Measurements from ENCODE around the gene FOSB. TPM values are rescaled to one million over a fixed set of nuclear protein-coding genes. Genes with fewer than 3 reads are reported as not detected.
A peak's percentile ranks its signal among the peaks of the same experiment; 100 is the strongest.

The FOSB gene
- total and polyA plus RNA-seq, 9 of the 15 experiments (the other 6 are each of a cell fraction or from before 2014, with no cell fraction given), result 0.11 to 2.7 (median 0.73) TPM

- TF ChIP-seq MYC (IDR thresholded peaks at IDR 0.05; ENCODE audit: low read depth, low read length) (0 out of 2 replicates have a peak, but pooled peaks have one; percentile 48), MYC (CRISPR knock-in tag; IDR thresholded peaks at IDR 0.05; ENCODE audit: borderline replicate concordance, low read depth) (no peak), TEAD4 (IDR thresholded peaks at IDR 0.05; ENCODE audit: low read length) (peak; percentile 23; the same call in 1 of the 2 replicates), TEAD4 (CRISPR knock-in tag; IDR thresholded peaks at IDR 0.05; ENCODE audit: borderline replicate concordance) (no peak), TFAP4 (CRISPR knock-in tag; IDR thresholded peaks at IDR 0.05; ENCODE audit: borderline replicate concordance) (peak; percentile 49; the same call in 1 of the 2 replicates), BCL6 (CRISPR knock-in tag; IDR thresholded peaks at IDR 0.05) (no peak), KDM4B (IDR thresholded peaks at IDR 0.05; ENCODE audit: borderline replicate concordance in 2 of 2, low read depth in 1 of 2) (0 out of 4 replicates have a peak, but pooled peaks of 1 of the 2 experiments have one; percentile 63), RBFOX2 (IDR thresholded peaks at IDR 0.05; ENCODE audit: low read depth, low read length) (no peak; the same call in 1 of the 2 replicates), TFE3 (CRISPR knock-in tag; IDR thresholded peaks at IDR 0.05) (no peak), CTBP1 (IDR thresholded peaks at IDR 0.05; ENCODE audit: borderline replicate concordance) (peak; percentile 48; the same call in 1 of the 2 replicates), HMBOX1 (IDR thresholded peaks at IDR 0.05) (no peak), ZBTB1 (CRISPR knock-in tag; IDR thresholded peaks at IDR 0.05; ENCODE audit: borderline replicate concordance, low read depth) (no peak), MAZ (CRISPR knock-in tag; conservative IDR thresholded peaks at IDR 0.05 in 1 of 2, IDR thresholded peaks at IDR 0.05 in 1 of 2) (peak in 1 of 2 experiments; percentile 86; a peak in 2 of 4 replicates), ETS2 (tag; IDR thresholded peaks at IDR 0.05; ENCODE audit: borderline replicate concordance, poor library complexity, severe bottlenecking) (no peak), GTF3C2 (IDR thresholded peaks at IDR 0.05; ENCODE audit: borderline replicate concordance, extremely low read depth, insufficient read length) (no peak), HMG20B (CRISPR knock-in tag; IDR thresholded peaks at IDR 0.05) (no peak), EGR1 (conservative IDR thresholded peaks at IDR 0.05) (peak; percentile 53; the same call in 1 of the 2 replicates), SRF (CRISPR knock-in tag; IDR thresholded peaks at IDR 0.05) (peak in 1 of 2 experiments; percentile 68; a peak in 1 of 4 replicates), HCFC1 (IDR thresholded peaks at IDR 0.05; ENCODE audit: low read depth, low read length) (peak; percentile 27; the same call in 1 of the 2 replicates)
Measured at GRCh38 chr19:45515081-45515624, 47.4 kb downstream of the FOSB start (continued).
